Measurements from ENCODE around the gene DCHS1. TPM values are rescaled to one million over a fixed set of nuclear protein-coding genes. Genes with fewer than 3 reads are reported as not detected.

The DCHS1 gene
- polyA plus RNA-seq, 3 donors: 3.0 to 9.3 (median 8.2) TPM

DNA sequence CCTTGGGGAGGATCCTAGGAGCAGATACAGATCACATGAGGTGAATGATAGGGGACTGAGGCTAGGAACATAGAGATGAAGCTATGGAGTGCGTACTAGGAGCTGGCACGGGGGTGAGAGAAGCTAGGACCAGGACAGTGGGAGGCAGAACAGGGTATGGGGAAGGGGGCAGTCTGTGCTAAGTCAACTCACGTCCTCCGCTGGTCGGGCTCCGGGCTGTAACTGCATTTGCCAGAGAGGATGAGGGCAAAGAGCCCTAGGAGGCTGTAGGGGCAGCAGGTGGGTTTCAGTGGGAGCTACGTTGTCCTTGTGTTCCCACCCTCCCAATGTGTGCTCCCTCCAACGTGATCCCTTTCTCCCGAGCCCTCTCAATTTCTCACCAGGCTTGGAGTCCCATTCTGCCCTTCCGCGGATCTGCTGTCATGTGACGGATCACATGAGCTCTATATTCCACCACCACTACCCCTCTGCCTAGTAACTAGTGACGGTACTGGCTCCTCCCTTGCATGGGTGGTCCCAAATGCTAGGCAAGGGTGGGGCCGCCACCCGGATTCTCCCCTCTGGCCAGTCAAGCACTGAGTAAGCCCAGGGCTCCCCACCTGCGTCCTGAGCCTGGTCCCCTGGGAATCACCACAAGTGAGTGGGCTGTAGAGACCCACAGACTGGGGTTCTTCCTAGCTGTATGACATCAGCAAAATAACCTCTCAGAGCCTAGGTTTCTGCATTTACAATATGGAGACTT, 36.4 kb downstream of the DCHS1 start, which contains the start of gene TPP1:
Gene TPP1 (minus strand): TSS at position 419 of the 742 bp plus-strand sequence. CDS start 22 bp downstream, at position 397.
- WGBS, 3 donors: 0% methylated on average over 16 of the region's 16 CpGs
- H3K27ac ChIP-seq (ENCODE audit: low read depth, low read length): peak within 1 kb of the TSS; percentile 21

DNA sequence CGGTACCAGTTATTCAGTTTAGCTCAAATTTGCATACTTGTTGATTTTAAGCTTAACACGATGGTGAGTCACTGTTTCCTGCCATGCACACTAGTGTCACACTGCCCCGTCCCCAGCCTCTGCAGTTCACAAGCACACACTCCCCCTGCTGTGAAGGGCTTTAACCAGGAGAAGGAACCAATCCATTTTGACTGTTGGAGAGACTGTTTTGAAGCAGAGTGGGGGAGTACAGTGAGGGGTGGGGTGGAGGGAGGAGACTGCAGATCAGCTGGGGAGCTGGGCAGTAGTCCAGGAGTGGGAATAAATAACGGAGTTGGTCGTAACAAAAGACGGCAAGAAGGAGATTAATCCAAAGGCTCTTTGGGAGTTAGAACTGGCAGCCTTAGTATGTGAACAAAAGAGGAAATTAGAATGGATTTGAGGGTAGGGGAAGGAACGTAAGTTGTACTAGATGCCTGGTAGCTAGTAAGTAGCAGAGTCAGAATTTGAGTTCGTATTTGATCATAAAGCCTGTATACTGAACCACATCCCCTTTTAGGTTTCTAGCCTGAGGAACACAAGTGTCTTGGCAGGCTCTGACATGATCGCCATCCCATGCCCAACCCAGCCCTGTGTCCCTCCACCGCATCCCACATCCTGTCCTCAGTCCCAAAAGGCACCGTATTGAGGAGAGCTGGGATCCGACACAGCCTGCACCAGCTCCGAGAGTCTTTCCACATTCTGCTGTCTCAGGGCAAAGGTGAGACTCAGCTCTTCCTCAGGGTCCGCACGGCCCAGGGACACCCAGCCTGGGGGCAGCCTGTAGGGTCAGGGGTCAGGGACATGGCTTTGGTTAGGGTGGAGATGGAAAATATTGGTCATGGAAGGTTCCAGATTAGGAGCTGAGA, 37.2 kb downstream of the DCHS1 start:
- WGBS, 3 donors: 3 to 26% (median 4%) methylated on average over 15 of the region's 15 CpGs
- H3K27ac ChIP-seq (ENCODE audit: low read depth, low read length): peak overlapping the region; percentile 21

- no peak overlapping the region for H3K27ac ChIP-seq (ENCODE audit: low read depth, low read length)
- 48 to 88% (median 58%) methylated on average over 5 of the region's 5 CpGs for WGBS, 3 donors
Observed at GRCh38 chr11:6617315-6617781, 38.3 kb downstream of the DCHS1 start.

- 85 to 90% (median 85%) methylated on average over 14 of the region's 14 CpGs for WGBS, 3 donors
- H3K27ac ChIP-seq (ENCODE audit: low read depth, low read length): no peak overlapping the region
Observed at GRCh38 chr11:6616596-6617250, 38.9 kb downstream of the DCHS1 start.

GRCh38 chr11:6615882-6616585, 39.6 kb downstream of the DCHS1 start:
- 94 to 95% (median 95%) methylated on average over 9 of the region's 9 CpGs for WGBS, 3 donors
- no peak overlapping the region for H3K27ac ChIP-seq (ENCODE audit: low read depth, low read length)

DNA sequence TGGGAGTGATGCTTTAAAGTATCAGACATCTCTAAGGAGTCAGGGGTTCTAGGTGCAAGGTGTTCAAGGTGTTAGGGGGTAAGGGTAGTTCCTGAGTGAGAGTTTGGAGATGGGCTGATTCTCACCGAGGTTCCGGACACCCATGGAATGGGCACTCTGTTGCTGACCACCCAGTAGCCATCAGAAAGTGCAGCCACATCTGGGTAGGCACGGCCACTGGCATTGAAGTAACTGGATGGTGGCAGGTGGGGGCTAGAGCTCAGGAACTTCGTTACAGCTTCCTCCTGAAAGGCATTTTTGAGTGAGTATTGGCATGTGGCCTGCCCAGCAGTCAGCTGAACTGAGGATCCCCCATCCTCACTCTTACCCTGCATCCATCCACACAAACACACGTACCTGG, 40.6 kb downstream of the DCHS1 start:
- WGBS, 3 donors: 96 to 97% (median 97%) methylated on average over 5 of the region's 5 CpGs
- no peak overlapping the region for H3K27ac ChIP-seq (ENCODE audit: low read depth, low read length)

GRCh38 chr11:6614446-6614845, 41.2 kb downstream of the DCHS1 start:
- WGBS, 3 donors: 76 to 90% (median 89%) methylated on average over 2 of the region's 2 CpGs
- H3K27ac ChIP-seq (ENCODE audit: low read depth, low read length): no peak overlapping the region

DNA sequence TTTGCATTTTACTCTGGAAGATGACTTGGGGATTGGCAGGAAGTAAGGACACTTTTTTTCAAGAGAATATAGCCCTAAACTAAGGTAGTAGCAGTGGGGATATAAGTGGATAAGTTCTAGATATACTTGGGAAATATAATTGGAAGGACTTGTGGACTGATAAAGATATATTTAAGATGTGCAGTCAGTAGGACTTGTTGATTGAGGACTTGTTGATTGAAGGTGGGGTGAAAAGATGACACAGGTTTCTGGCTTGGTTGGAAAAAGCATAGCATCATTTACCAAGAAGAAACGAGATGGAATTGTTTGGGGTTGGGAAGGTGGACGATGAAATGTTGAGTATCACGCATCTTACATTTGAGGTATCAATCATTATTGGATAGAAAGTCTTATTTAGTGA, 42.1 kb downstream of the DCHS1 start:
- no peak overlapping the region for H3K27ac ChIP-seq (ENCODE audit: low read depth, low read length)
- WGBS, 3 donors: 91 to 97% (median 97%) methylated on average over 3 of the region's 3 CpGs

GRCh38 chr11:6612213-6613041, 43.2 kb downstream of the DCHS1 start, which contains the start of gene TAF10:
TAF10 (minus strand) TSS chr11:6612216; CDS start chr11:6612189, 27 bp downstream.
- H3K27ac ChIP-seq (ENCODE audit: low read depth, low read length): peak within 1 kb of the TSS; percentile 84
- 0 to 1% (median 1%) methylated on average over 44 to 51 of the region's 51 CpGs for WGBS, 3 donors

DNA sequence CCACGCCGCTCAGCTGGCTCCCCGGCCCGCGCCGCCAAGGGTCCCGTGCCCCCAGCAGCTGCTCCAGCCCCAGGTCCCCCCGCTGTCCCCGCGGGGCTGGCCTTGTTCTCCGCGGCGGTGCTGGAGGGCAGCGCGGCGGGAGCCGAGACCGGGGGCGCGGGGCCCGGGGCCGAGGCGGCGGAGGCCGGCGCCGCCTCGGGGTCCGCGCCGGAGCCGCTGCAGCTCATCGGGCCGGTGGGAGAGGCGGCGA, 43.7 kb downstream of the DCHS1 start:
- H3K27ac ChIP-seq (ENCODE audit: low read depth, low read length): peak overlapping the region; percentile 3
- WGBS, 3 donors: 1% methylated on average over 28 to 36 of the region's 36 CpGs

GRCh38 chr11:6611092-6611962, 44.3 kb downstream of the DCHS1 start:
- peak overlapping the region; percentile 3 for H3K27ac ChIP-seq (ENCODE audit: low read depth, low read length)
- 12 to 14% (median 13%) methylated on average over 39 of the region's 39 CpGs for WGBS, 3 donors

DNA sequence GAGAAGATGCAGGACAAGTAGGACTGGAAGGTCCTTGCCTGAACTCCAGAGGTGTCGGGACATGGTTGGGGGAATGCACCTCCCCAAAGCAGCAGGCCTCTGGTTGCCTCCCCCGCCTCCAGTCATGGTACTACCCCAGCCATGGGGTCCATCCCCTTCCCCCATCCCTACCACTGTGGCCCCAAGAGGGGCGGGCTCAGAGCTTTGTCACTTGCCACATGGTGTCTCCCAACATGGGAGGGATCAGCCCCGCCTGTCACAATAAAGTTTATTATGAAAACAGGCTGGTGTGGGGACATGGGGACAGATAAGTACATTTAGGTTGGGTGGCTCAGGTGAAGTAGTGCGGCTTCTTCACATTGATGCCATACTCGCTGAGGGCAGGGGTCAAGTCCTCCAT, 45.0 kb downstream of the DCHS1 start:
- WGBS, 3 donors: 89 to 94% (median 91%) methylated on average over 6 of the region's 6 CpGs
- no peak overlapping the region for H3K27ac ChIP-seq (ENCODE audit: low read depth, low read length)

DNA sequence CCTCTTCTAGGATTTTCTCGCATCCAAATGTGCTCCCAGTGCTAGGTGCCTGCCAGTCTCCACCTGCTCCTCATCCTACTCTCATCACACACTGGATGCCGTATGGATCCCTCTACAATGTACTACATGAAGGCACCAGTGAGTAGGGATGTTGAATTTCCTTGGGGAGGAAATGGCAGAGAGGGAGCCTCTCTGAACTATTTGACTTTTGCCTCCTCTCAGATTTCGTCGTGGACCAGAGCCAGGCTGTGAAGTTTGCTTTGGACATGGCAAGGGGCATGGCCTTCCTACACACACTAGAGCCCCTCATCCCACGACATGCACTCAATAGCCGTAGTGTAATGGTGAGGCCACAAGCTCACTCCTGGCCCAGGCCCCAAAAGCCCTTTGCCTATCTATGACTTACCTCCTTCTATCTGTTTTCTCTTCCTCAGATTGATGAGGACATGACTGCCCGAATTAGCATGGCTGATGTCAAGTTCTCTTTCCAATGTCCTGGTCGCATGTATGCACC, 46.0 kb downstream of the DCHS1 start:
- no peak overlapping the region for H3K27ac ChIP-seq (ENCODE audit: low read depth, low read length)
- 73 to 89% (median 83%) methylated on average over 8 of the region's 8 CpGs for WGBS, 3 donors

- H3K27ac ChIP-seq (ENCODE audit: low read depth, low read length): no peak overlapping the region
- 86 to 93% (median 90%) methylated on average over 14 of the region's 14 CpGs for WGBS, 3 donors
Observed at GRCh38 chr11:6608726-6609501, 46.7 kb downstream of the DCHS1 start.

DNA sequence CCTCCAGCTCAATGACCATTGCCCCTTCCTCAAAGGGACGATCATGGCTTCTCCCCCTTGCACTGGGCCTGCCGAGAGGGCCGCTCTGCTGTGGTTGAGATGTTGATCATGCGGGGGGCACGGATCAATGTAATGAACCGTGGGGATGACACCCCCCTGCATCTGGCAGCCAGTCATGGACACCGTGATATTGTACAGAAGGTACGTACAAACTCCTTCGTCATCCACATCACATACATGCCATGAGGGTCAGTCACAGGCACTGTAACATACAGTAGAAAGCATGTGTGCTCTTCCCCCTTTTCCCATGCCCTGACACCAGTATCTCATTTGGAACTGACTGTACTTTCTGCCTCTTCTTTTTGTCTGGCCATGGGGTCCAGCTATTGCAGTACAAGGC, 47.6 kb downstream of the DCHS1 start:
- WGBS, 3 donors: 88 to 90% (median 89%) methylated on average over 9 of the region's 9 CpGs

More for the DNA sequence above, 47.6 kb downstream of the DCHS1 start:
- no peak overlapping the region for H3K27ac ChIP-seq (ENCODE audit: low read depth, low read length)
